GM12891 (cell line): ENCODE results near the gene CROCC2.

Source experiments
- DNase-seq: peaks from one replicate; pipeline ENCODE4 v3.0.0; 2011; ENCODE audit warnings: low spot score; ENCODE audit not compliant: insufficient read length
- FAIRE-seq: peaks from 2 replicates; lab custom pipeline; 2011; peaks lifted over from hg19 to GRCh38; lab: Jason Lieb, UNC
- PAX5 ChIP-seq: IDR thresholded peaks from 2 replicates; pipeline ENCODE4 v1.6.1; 2011; ENCODE audit warnings: low read length, moderate library complexity, mild to moderate bottlenecking; ENCODE audit not compliant: insufficient read depth, severe bottlenecking
- POLR2A ChIP-seq: IDR thresholded peaks from 2 replicates; pipeline ENCODE4 v1.6.1; 2011; ENCODE audit warnings: low read depth, low read length, control low read depth
- POLR2AphosphoS5 ChIP-seq: IDR thresholded peaks from 2 replicates; pipeline ENCODE4 v1.6.1; 2011; ENCODE audit warnings: low read depth, low read length, control low read depth
- POU2F2 ChIP-seq: IDR thresholded peaks from 2 replicates; pipeline ENCODE4 v1.6.1; 2011; ENCODE audit warnings: low read depth, mild to moderate bottlenecking, control low read depth, low read length, moderate library complexity
- SPI1 ChIP-seq: IDR thresholded peaks from 2 replicates; pipeline ENCODE4 v1.6.1; 2011; ENCODE audit warnings: low read depth, low read length, control low read depth
- TAF1 ChIP-seq: IDR thresholded peaks from 2 replicates; pipeline ENCODE4 v1.6.1; 2011; ENCODE audit warnings: low read depth, low read length, control low read depth

The CROCC2 gene

DNA sequence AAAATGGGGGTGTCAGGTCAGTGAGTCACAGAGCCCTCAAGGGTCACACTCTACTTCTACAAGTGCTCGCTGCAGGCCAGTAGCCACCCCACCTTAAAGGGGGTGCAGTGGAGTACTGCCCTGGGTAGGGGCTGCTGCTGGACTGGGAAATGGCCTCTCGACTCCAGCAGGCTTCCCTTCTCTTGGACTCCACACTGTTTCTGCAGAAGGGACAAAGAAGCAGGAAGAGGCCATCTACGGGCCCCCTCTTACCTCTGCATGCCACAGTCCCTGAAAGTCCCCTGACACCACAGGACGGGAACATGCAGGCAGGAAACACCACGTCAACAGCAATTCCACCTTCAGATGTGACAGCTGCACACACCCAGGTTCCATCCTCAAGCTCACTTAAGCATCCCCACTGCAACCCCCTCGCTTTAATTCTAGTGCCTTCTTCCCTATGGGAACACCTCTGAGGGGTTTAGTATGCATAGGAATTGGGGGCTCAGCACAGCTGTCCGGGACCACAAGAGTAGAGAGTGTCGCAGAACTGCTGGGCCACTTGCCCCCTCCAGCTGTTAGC is 114.6 kb downstream of the CROCC2 start:
- TF ChIP-seq POU2F2 (no peak), SPI1 (no peak), POLR2A (no peak), PAX5 (no peak), TAF1 (no peak), POLR2AphosphoS5 (no peak)
- FAIRE-seq (no peak), DNase-seq (no peak)

DNA sequence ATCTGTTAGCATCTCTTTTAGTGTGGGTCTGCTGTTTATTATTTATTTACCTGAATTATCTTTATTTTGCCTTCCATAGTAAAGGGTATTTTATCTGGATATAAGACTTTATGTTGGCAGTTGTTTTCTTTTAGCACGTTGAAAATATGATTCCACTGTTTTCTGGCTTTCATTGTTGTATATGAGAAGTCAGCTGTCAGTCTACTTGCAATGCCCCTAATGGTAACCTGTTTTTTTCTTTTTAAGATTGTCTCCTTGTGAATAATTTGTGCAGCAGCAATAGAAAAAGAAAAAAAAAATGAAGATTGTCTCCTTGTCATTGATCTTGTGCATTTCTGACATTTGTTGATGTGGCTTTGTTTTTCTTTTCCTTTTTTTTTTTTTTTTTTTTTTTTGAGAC is 119.5 kb downstream of the CROCC2 start:
- DNase-seq (no peak), FAIRE-seq (no peak)
- no peak for TF ChIP-seq POU2F2
- no peak for TF ChIP-seq POLR2AphosphoS5
- no peak for TF ChIP-seq PAX5
- TF ChIP-seq TAF1: no peak
- no peak for TF ChIP-seq SPI1
- TF ChIP-seq POLR2A: no peak

DNA sequence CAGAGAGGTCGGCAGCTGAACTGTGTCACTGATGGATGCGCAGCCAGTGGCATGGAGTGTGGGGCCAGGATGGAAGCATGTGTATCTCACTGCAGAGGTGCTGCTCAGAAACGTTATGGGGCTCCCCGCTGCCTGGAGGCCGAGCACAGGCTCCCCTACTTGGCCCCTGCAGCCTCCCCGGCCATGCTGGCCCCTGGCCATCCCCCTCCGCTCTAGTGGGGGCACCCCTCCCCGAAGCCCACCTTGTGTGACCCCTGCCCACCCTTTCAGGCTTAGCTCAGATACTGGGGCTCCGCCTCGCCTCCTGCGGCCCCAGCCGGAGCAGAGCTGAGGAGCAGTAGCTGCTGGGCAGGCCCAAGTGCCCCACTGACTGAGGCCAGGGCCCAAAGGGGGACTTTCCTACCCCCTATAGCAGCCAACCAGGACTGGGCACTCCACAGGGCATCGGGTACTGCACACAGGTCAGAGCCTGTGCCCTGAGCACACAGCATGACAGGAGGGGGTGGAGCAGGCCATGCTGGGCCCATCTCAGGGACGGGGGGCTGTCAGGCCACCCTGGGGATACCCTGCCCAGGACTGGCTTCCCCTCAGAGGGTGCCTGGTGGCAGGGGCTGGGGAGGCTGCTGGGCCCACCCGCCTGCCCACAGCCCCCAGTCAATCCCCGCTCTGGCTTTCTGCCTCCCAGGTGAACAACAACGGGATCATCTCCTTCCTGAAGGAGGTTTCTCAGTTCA is 123.6 kb downstream of the CROCC2 start:
- TF ChIP-seq POLR2A: no peak
- TF ChIP-seq SPI1: no peak
- no peak for TF ChIP-seq PAX5
- DNase-seq (no peak), FAIRE-seq (no peak)

DNA sequence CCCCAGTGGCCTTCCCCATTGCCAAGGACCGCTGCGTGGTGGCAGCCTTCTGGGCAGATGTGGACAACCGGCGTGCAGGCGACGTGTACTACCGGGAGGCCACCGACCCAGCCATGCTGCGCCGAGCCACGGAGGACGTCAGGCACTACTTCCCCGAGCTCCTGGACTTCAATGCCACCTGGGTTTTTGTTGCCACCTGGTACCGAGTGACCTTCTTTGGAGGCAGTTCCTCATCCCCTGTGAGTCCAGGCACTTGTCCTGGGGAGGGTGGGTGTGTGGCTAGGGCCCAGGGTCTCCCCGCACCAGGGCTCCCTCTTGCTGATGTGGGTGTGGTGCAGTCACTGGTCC is 124.2 kb downstream of the CROCC2 start:
- FAIRE-seq: no peak
- DNase-seq: no peak
- TF ChIP-seq SPI1: no peak
- TF ChIP-seq PAX5: no peak

DNA sequence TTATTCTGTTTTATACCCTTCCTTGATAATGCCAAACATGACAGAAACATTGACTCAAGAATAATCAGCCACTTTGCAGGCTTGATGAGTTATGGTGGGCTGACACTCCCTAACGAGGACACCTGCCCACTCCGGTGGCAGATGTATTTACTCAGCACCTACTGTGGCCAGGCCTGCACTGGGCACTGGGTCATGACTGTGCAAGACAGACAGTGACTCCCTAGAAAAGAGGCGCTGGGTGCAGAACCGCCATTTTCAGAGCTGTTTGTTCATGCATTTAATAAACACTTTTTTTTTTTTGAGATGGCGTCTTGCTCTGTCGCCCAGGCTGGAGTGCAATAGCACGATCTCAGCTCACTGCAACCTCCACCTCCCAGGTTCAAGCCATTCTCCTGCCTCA is 124.7 kb downstream of the CROCC2 start:
- no peak for TF ChIP-seq POLR2A
- FAIRE-seq (no peak), DNase-seq (no peak)

DNA sequence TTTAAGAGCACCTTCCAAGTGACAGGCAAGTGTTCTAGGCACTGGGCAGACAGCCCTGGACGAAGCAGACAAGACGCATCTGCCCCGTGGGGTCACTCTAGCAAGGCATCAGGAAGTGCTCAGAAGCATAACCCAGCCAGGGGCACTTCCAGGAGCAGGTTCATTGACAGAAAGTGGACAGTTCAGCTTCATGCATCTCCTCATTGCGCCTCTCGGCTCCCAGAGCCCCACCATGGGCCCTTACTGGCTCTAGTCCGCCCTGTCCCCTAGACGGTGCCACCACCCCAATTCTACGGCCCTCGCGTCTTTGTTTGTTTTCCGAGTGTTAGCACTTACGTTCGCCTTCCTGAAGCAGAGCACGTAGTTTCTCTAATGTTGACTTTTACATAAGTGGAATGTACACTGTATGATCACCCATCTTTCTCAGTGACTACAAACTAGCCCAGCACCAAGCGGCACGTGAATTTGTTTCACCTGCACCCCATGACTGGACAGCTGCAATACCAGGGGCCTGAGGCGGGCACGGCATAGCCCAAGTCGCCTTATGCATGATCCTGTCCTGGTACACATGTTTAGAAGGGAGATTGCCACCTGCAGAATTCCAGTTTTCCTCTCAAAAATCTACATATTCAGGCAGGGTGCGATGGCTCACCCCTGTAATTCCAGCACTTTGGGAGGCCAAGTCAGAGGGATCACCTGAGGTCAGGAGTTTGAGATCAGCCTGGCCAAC is 125.5 kb downstream of the CROCC2 start:
- FAIRE-seq: peak; percentile 23

DNA sequence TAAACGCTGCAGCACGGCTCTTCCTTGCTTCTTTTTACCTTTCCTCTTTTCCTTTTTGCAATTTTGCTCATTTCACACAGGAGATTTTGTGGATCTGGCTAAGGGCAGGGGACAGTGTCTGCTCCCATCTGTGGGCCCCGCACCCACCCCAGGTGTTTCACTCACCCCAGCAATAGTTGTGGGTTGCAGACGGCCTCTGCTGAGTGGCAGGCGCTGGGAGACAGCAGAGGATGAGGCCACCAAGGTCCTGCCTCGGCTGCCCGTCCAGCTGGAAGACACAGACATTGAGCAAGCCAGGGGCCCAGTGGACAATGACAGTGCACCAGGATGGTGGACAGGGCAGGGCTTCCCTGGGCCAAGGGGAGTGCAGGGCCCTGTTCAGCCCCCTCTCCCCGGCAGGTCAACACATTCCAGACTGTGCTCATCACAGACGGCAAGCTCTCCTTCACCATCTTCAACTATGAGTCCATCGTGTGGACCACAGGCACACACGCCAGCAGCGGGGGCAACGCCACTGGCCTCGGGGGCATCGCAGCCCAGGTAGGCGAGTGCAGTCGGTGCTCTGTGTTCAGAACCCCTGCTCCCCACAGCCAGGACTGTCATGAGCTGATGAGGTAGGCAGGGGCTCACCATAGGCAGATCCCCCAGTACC is 127.3 kb downstream of the CROCC2 start:
- no peak for DNase-seq
- TF ChIP-seq POLR2A (no peak), POLR2AphosphoS5 (no peak), PAX5 (no peak), SPI1 (no peak), TAF1 (no peak), POU2F2 (no peak)
- FAIRE-seq: no peak

More for the DNA sequence above, 125.5 kb downstream of the CROCC2 start:
- TF ChIP-seq SPI1 (no peak), POLR2A (no peak), POU2F2 (no peak), PAX5 (no peak), POLR2AphosphoS5 (no peak), TAF1 (no peak)
- no peak for DNase-seq

DNA sequence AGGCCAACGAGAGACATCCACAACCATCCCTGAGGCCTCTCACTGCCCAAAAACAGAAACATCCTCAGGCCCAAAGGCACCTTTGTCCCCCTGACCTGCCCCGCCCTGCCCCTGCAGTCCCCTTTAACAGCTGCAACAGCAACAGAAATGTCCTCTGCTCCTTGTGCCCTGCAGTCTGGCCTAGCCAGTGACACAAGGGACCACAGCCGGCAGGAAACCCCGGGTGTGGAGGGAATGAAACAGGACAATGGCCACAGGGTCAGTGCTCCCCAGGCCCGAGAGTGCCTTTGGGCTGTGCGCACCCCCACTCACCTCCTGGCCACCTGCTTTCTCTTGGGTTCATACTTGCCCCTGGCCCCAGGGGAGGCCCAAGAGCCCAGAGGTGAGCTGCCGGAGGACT is 127.9 kb downstream of the CROCC2 start:
- DNase-seq (no peak), FAIRE-seq (no peak)
- TF ChIP-seq TAF1: no peak

DNA sequence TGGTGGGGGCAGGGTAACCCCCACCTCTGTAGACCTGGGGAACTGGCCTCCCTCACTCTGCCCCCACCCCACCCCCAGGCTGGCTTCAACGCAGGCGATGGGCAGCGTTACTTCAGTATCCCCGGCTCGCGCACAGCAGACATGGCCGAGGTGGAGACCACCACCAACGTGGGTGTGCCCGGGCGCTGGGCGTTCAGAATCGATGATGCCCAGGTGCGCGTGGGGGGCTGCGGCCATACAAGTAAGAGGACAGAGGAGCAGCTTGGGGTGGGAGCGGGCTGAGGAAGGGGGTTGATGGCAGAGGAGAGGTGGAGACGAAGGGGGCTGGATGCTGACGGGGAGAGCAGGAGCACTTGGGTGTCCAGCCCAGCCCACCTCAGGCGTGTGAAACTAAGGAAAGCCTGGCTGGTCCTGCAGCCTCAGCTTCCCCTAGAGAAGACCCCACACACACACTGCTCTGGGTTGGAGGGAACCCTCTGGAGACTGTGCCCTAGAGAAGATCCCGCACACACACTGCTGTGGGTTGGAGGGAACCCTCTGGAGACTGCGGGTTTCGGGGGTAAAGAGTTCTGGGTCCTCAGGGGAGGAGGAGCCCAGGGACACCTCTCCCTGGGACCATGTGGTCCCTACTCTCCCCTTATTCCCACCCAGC is 128.5 kb downstream of the CROCC2 start:
- DNase-seq (no peak), FAIRE-seq (no peak)
- no peak for TF ChIP-seq POU2F2
- no peak for TF ChIP-seq POLR2AphosphoS5
- TF ChIP-seq POLR2A: no peak
- no peak for TF ChIP-seq TAF1
- no peak for TF ChIP-seq SPI1
- no peak for TF ChIP-seq PAX5
